Endometrium (tissue), 2 donors: ENCODE results near the gene MBD3L4.
"Not testable (repeated sequence)": the region's sequence is repeated elsewhere in the genome, so short reads cannot be mapped to it uniquely, and the experiment has no call there.

Source experiments
- FAIRE-seq: peaks from 2 replicates; lab custom pipeline; 2012; peaks lifted over from hg19 to GRCh38; lab: Jason Lieb, UNC
- donor health status: control.
- donor health status: control.

Gene MBD3L4

GRCh38 chr19:7049021-7049420, 9.0 kb upstream of the MBD3L4 start, which contains the start of gene MBD3L2:
Gene MBD3L2 (plus strand): TSS chr19:7049321. CDS start chr19:7049374, 53 bp downstream.
- FAIRE-seq, result not testable (repeated sequence)

- not testable (repeated sequence) for FAIRE-seq
Observed at GRCh38 chr19:7041563-7041962, 1.6 kb upstream of the MBD3L4 start.

GRCh38 chr19:7030278-7030677, 9.7 kb downstream of the MBD3L4 start, which contains the start of gene MBD3L5:
Gene MBD3L5 (plus strand): TSS chr19:7030578. CDS start chr19:7030612, 34 bp downstream.
- not testable (repeated sequence) for FAIRE-seq

GRCh38 chr19:7028790-7029189, 11.2 kb downstream of the MBD3L4 start:
- FAIRE-seq, result not testable (repeated sequence)

GRCh38 chr19:7021331-7021730, 18.6 kb downstream of the MBD3L4 start, which contains the start of gene MBD3L2B:
Gene MBD3L2B (minus strand): TSS chr19:7021431. CDS start chr19:7021397, 34 bp downstream.
- not testable (repeated sequence) for FAIRE-seq

- no peak for FAIRE-seq
Observed at GRCh38 chr19:7018828-7019227, 21.2 kb downstream of the MBD3L4 start.

- no peak for FAIRE-seq
Observed at GRCh38 chr19:7013678-7014077, 26.3 kb downstream of the MBD3L4 start.

GRCh38 chr19:7010722-7011593, 29.0 kb downstream of the MBD3L4 start:
- no peak for FAIRE-seq

GRCh38 chr19:7007859-7008258, 32.1 kb downstream of the MBD3L4 start:
- FAIRE-seq, result no peak

- no peak for FAIRE-seq
Observed at GRCh38 chr19:7006135-7006704, 33.8 kb downstream of the MBD3L4 start.

GRCh38 chr19:7004313-7004931, 35.6 kb downstream of the MBD3L4 start:
- FAIRE-seq, result no peak

GRCh38 chr19:7000816-7001215, 39.2 kb downstream of the MBD3L4 start:
- FAIRE-seq, result no peak

GRCh38 chr19:7000333-7000732, 39.6 kb downstream of the MBD3L4 start:
- FAIRE-seq, result no peak

- no peak for FAIRE-seq
Observed at GRCh38 chr19:6999933-7000332, 40.0 kb downstream of the MBD3L4 start.

GRCh38 chr19:6997679-6998445, 42.1 kb downstream of the MBD3L4 start:
- no peak for FAIRE-seq

GRCh38 chr19:6996810-6997209, 43.2 kb downstream of the MBD3L4 start:
- FAIRE-seq, result no peak

GRCh38 chr19:6995054-6995453, 44.9 kb downstream of the MBD3L4 start:
- no peak for FAIRE-seq

GRCh38 chr19:6988257-6988656, 51.7 kb downstream of the MBD3L4 start:
- FAIRE-seq, result no peak

GRCh38 chr19:6987850-6988249, 52.1 kb downstream of the MBD3L4 start:
- no peak for FAIRE-seq
